SK-N-SH treated with all-trans-retinoic acid at 6 μM for 48 hours (cell line): ENCODE results near the gene CLIP3.

ENCODE experiments used
- ARNTL ChIP-seq: fragments of 450-650 bp; formaldehyde crosslinking; IDR thresholded peaks from 2 replicates; pipeline ENCODE4 v1.5.0; 2020; ENCODE audit warnings: low read depth, mild to moderate bottlenecking, moderate library complexity, borderline replicate concordance
- BACH2 ChIP-seq: fragments of 250-450 bp; sonication (Bioruptor Pico); IDR thresholded peaks from 2 replicates; pipeline ENCODE4 v1.9.0; 2021; ENCODE audit warnings: mild to moderate bottlenecking, borderline replicate concordance
- GLIS3 ChIP-seq: fragments of 250-450 bp; sonication (Bioruptor Pico); IDR thresholded peaks from 2 replicates; pipeline ENCODE4 v1.5.0; 2020; ENCODE audit warnings: mild to moderate bottlenecking, moderate library complexity
- PATZ1 ChIP-seq: fragments of 250-450 bp; sonication (Bioruptor Pico); IDR thresholded peaks from 2 replicates; pipeline ENCODE4 v1.8.0; 2020; ENCODE audit warnings: mild to moderate bottlenecking, moderate library complexity, borderline replicate concordance
- PPARA ChIP-seq: fragments of 250-450 bp; sonication (Bioruptor Pico); IDR thresholded peaks from 2 replicates; pipeline ENCODE4 v1.5.0; 2020; ENCODE audit warnings: mild to moderate bottlenecking, borderline replicate concordance
- RARB ChIP-seq: fragments of 250-450 bp; sonication (Bioruptor Pico); IDR thresholded peaks from 2 replicates; pipeline ENCODE4 v1.8.0; 2021; ENCODE audit warnings: mild to moderate bottlenecking, moderate library complexity
- SNAI2 ChIP-seq: fragments of 250-450 bp; sonication (Bioruptor Pico); IDR thresholded peaks from 2 replicates; pipeline ENCODE4 v1.5.0; 2020; ENCODE audit warnings: mild to moderate bottlenecking, moderate library complexity
- ZC3H10 ChIP-seq: fragments of 250-450 bp; sonication (Bioruptor Pico); IDR thresholded peaks from 2 replicates; pipeline ENCODE4 v1.5.1; 2021; ENCODE audit warnings: mild to moderate bottlenecking, moderate library complexity
- ZFP3 ChIP-seq: fragments of 250-450 bp; sonication (Bioruptor Pico); IDR thresholded peaks from 2 replicates; pipeline ENCODE4 v1.5.0; 2020; ENCODE audit warnings: mild to moderate bottlenecking, moderate library complexity
- ZFP30 ChIP-seq: fragments of 450-650 bp; formaldehyde crosslinking; IDR thresholded peaks from 2 replicates; pipeline ENCODE4 v1.5.0; 2022; ENCODE audit warnings: mild to moderate bottlenecking, moderate library complexity
- ZNF8 ChIP-seq: fragments of 450-650 bp; formaldehyde crosslinking; IDR thresholded peaks from 2 replicates; pipeline ENCODE4 v1.5.0; 2020; ENCODE audit warnings: mild to moderate bottlenecking, moderate library complexity
- TF ChIP-seq, protein P1 (sequence below): fragments of 250-450 bp; sonication (Bioruptor Pico); IDR thresholded peaks from 2 replicates; pipeline ENCODE4 v1.8.0; 2021; ENCODE audit warnings: low read depth, mild to moderate bottlenecking, moderate library complexity, borderline replicate concordance

DNA sequence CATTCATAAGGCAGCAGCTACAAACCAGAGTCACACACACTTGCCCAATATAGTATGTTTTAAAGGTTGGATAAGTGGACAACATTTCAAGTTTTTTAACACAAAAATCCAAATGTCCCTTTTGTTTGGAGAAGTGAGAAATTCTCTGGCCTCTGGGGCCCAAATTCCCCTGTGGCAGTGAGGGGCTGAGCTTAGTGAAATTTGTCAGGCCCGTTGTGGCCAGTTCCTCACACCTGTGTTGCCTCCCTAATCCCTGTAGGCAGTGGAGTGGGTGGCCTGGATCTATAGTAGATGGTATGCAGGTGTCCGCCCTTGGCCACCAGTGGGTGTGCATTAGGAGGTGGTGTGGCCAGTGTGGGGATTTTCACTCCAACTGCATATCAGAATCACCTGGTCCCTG is 28.7 kb upstream of the CLIP3 start:
- TF ChIP-seq ZFP3 (no peak), ZC3H10 (CRISPR knock-in tag) (no peak), SNAI2 (CRISPR knock-in tag) (no peak), BACH2 (CRISPR knock-in tag) (no peak), ZFP30 (CRISPR knock-in tag) (no peak), PPARA (no peak), PATZ1 (CRISPR knock-in tag) (no peak), ZNF8 (CRISPR knock-in tag) (no peak), GLIS3 (CRISPR knock-in tag) (no peak), ARNTL (no peak), RARB (CRISPR knock-in tag) (no peak)
- TF ChIP-seq, protein P1, sequence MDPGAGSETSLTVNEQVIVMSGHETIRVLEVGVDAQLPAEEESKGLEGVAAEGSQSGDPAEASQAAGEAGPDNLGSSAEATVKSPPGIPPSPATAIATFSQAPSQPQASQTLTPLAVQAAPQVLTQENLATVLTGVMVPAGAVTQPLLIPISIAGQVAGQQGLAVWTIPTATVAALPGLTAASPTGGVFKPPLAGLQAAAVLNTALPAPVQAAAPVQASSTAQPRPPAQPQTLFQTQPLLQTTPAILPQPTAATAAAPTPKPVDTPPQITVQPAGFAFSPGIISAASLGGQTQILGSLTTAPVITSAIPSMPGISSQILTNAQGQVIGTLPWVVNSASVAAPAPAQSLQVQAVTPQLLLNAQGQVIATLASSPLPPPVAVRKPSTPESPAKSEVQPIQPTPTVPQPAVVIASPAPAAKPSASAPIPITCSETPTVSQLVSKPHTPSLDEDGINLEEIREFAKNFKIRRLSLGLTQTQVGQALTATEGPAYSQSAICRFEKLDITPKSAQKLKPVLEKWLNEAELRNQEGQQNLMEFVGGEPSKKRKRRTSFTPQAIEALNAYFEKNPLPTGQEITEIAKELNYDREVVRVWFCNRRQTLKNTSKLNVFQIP (CRISPR knock-in tag), result no peak
